Nephron (organoid): ENCODE results near the gene CNOT3.
A peak's percentile ranks its signal among the peaks of the same experiment; 100 is the strongest.
"Not testable (repeated sequence)": the region's sequence is repeated elsewhere in the genome, so short reads cannot be mapped to it uniquely, and the experiment has no call there.

Source experiments
- H3K27ac Mint-ChIP-seq, 3 experiments: 2 replicates each; pipeline ENCODE4 v1.8.0; 2020; ENCODE audit warnings: mixed read lengths in 3 of 3, mild to moderate bottlenecking in 2 of 3, moderate library complexity in 1 of 3
- H3K27me3 Mint-ChIP-seq: 2 replicates; pipeline ENCODE4 v1.8.0; 2021; ENCODE audit warnings: low read depth, mild to moderate bottlenecking, moderate library complexity, mixed read lengths
- H3K36me3 Mint-ChIP-seq: 2 replicates; pipeline ENCODE4 v1.8.0; 2020; ENCODE audit warnings: low read depth, mixed read lengths
- H3K4me1 Mint-ChIP-seq: 2 replicates; pipeline ENCODE4 v1.8.0; 2020; ENCODE audit warnings: mixed read lengths
- H3K4me3 Mint-ChIP-seq, 3 experiments: 2 replicates each; pipeline ENCODE4 v1.8.0; 2020; ENCODE audit warnings: mild to moderate bottlenecking in 3 of 3, mixed read lengths in 3 of 3, moderate library complexity in 2 of 3
- H3K9me3 Mint-ChIP-seq: 2 replicates; pipeline ENCODE4 v1.8.0; 2020; ENCODE audit warnings: mixed read lengths
- TF ChIP-seq, protein P1 (sequence below), 3 experiments: fragments of 200-600 bp; sonication (generic); IDR thresholded peaks; one replicate each; pipeline ENCODE4 v1.5.0; 2021; ENCODE audit warnings: antibody characterized with exemption in 3 of 3; ENCODE audit not compliant: unreplicated experiment in 3 of 3

Gene CNOT3

DNA sequence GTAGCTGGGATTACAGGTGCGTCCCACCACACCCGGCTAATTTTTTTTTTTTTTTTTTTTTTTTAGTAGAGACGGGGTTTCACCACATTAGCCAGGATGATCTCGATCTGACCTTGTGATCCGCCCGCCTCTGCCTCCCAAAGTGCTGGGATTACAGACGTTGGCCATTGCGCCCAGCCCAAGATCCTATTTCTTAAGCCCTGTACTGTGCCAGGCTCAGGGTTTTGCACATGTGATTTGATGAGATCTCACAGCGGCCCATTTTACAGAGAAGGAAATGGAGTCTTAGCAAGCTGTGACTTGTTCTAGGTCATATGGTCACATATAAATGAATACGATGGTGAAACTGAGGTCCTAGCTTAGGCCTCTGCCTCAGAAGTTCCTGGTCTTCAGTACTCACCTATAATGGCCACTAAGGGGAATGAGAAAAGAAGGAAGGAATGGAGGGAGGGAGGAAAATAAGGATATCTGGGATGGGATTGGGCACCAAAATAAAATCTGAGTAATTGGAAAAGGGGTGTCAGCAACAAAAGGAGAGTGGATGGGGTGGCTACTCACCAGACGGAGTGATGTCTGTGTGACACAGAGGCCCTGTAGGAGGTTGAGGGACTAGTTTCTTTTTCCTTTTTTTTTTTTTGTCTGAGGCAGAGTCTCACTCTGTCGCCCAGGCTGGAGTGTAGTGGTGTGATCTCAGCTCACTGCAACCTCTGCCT lies 38.2 kb upstream of the CNOT3 start:
- Mint-ChIP-seq H3K9me3 (peaks cover under 1% of the 10 kb centered on the region), H3K36me3 (no peaks in the 10 kb centered on the region), H3K4me1 (peaks cover 5% of the 10 kb centered on the region)

DNA sequence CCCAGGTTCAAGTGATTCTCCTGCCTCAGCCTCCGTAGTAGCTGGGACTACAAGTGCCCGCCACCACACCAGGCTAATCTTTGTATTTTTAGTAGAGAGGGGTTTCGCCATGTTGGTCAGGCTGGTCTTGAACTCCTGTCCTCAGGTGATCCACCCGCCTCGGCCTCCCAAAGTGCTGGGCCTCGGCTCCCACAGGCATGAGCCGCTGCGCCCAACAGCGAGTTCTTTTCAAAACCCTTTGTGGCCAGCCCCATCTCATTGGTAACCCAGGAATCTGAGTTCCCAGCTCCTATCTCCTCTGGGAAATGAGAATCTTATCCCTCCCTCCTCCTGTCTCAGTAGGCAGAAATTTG lies 37.7 kb upstream of the CNOT3 start:
- not testable (repeated sequence) for H3K4me3 Mint-ChIP-seq, H3K4me1 Mint-ChIP-seq, H3K36me3 Mint-ChIP-seq, H3K27ac Mint-ChIP-seq, H3K9me3 Mint-ChIP-seq
- peaks cover 42% of the 10 kb centered on the region for H3K27me3 Mint-ChIP-seq

More for the DNA sequence above, 38.2 kb upstream of the CNOT3 start:
- TF ChIP-seq, protein P1, sequence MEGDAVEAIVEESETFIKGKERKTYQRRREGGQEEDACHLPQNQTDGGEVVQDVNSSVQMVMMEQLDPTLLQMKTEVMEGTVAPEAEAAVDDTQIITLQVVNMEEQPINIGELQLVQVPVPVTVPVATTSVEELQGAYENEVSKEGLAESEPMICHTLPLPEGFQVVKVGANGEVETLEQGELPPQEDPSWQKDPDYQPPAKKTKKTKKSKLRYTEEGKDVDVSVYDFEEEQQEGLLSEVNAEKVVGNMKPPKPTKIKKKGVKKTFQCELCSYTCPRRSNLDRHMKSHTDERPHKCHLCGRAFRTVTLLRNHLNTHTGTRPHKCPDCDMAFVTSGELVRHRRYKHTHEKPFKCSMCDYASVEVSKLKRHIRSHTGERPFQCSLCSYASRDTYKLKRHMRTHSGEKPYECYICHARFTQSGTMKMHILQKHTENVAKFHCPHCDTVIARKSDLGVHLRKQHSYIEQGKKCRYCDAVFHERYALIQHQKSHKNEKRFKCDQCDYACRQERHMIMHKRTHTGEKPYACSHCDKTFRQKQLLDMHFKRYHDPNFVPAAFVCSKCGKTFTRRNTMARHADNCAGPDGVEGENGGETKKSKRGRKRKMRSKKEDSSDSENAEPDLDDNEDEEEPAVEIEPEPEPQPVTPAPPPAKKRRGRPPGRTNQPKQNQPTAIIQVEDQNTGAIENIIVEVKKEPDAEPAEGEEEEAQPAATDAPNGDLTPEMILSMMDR (IDR thresholded peaks at IDR 0.05; ENCODE audit: unreplicated experiment in 3 of 3) = no peak
- H3K4me3 Mint-ChIP-seq = peak overlapping the region in 2 of 3 experiments; percentile 44 to 45
- no peak overlapping the region for H3K27ac Mint-ChIP-seq
- H3K27me3 Mint-ChIP-seq = peaks cover 47% of the 10 kb centered on the region

DNA sequence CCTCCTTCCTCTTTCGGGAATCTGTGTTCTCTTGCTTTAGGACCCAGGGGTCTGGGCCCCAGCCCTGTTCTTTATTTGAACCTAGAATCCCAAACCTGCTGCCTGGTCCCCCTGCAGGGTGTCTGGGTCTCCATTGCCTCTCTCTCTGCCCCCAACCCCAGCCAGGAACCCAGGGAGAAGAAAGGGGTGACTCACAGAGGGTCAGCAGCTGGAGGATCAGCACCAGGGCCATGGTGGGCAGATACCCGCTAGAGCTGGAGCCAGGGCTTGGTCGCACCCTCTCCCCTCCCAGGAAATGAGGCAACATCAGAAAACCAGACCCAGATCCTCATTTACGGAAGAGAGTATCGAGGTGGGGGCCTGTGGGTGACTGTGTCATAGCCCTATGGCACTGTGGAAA lies 37.0 kb upstream of the CNOT3 start, which contains the start of gene OSCAR:
Gene OSCAR (minus strand): TSS at position 243 of the 400 bp plus-strand sequence. CDS start 11 bp downstream, at position 232.
- TF ChIP-seq, protein P1 (IDR thresholded peaks at IDR 0.05; ENCODE audit: unreplicated experiment in 3 of 3) = no peak
- Mint-ChIP-seq H3K27ac (peak within 1 kb of the TSS in 1 of 3 experiments; percentile 66), H3K4me3 (peak within 1 kb of the TSS; percentile 66 to 99 (median 98)), H3K36me3 (peaks cover 3% of the 10 kb centered on the region), H3K4me1 (peaks cover 5% of the 10 kb centered on the region), H3K9me3 (no peaks in the 10 kb centered on the region), H3K27me3 (peaks cover 35% of the 10 kb centered on the region)

GRCh38 chr19:54102421-54103169 lies 35.0 kb upstream of the CNOT3 start, which contains the start of gene NDUFA3:
Gene NDUFA3 (plus strand): TSS chr19:54102855. CDS start chr19:54102879, 24 bp downstream.
- peak within 1 kb of the TSS; percentile 57 to 86 (median 69) for H3K27ac Mint-ChIP-seq
- H3K4me3 Mint-ChIP-seq = peak within 1 kb of the TSS; percentile 92 to 99 (median 98)
- no peaks in the 10 kb centered on the region for H3K9me3 Mint-ChIP-seq
- TF ChIP-seq, protein P1 (IDR thresholded peaks at IDR 0.05; ENCODE audit: unreplicated experiment in 3 of 3) = no peak
- peaks cover 5% of the 10 kb centered on the region for H3K4me1 Mint-ChIP-seq
- H3K36me3 Mint-ChIP-seq = peaks cover 19% of the 10 kb centered on the region
- peaks cover 18% of the 10 kb centered on the region for H3K27me3 Mint-ChIP-seq

DNA sequence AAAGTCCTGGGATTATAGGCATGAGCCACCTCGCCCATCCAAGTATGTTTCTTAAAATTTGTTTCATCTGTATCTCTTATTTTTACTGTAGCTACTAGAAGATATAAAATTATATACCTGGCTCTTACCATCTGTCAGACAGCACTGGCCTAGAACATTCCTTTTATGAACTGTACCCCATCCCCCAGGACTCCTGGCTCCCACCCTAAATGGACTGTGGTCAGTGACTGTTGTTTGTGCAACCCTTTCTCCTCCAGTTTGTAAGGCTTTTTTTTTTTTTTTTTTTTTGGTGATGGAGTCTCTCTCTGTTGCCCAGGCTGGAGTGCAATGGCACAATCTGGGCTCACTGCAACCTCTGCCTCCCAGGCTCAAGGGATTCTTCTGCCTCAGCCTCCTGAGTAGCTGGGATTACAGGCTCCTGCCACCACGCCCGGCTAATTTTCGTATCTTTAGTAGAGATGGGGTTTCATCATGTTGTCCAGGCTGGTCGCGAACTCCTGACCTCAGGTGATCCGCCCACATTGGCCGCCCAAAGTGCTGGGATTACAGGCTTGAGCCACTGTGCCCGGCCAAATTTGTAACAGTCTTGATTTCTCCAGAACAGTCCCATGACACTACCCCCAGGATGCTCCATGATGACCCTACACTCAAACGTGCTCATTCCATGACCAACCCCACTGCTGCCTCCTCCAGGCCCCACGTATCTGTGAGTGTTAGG lies 32.4 kb upstream of the CNOT3 start:
- Mint-ChIP-seq H3K27ac (no peak overlapping the region), H3K9me3 (no peaks in the 10 kb centered on the region), H3K27me3 (peaks cover 1% of the 10 kb centered on the region), H3K4me1 (peaks cover 5% of the 10 kb centered on the region), H3K4me3 (peak overlapping the region; percentile 70 to 99 (median 98)), H3K36me3 (peaks cover 28% of the 10 kb centered on the region)
- TF ChIP-seq, protein P1 (IDR thresholded peaks at IDR 0.05; ENCODE audit: unreplicated experiment in 3 of 3) = no peak

DNA sequence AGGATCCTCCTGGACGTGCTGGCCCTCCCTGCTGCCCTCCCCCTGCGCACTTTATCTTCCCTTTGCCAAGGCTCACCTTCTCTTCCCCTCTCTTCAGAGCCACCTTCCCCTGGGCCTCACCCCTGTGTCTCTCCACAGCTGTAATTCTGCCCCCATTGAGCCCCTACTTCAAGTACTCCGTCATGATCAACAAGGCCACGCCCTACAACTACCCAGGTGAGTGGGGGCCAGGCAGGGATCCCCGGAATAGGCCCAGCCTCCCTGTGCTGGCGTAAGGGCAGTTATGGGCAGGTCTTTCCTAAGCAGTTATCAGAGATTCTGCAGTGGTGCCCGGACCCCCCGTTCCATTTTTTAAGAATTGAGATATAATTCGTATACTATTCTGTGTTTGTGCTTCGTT lies 31.8 kb upstream of the CNOT3 start:
- no peak overlapping the region for H3K27ac Mint-ChIP-seq
- TF ChIP-seq, protein P1 (IDR thresholded peaks at IDR 0.05; ENCODE audit: unreplicated experiment in 3 of 3) = no peak
- no peaks in the 10 kb centered on the region for H3K9me3 Mint-ChIP-seq
- H3K4me3 Mint-ChIP-seq = peak overlapping the region; percentile 70 to 99 (median 98)
- no peaks in the 10 kb centered on the region for H3K27me3 Mint-ChIP-seq
- H3K36me3 Mint-ChIP-seq = peaks cover 32% of the 10 kb centered on the region
- peaks cover 5% of the 10 kb centered on the region for H3K4me1 Mint-ChIP-seq
